WI38 (cell line): ENCODE data around the gene NKX6-2.
"Not testable (repeated sequence)": the region's sequence is repeated elsewhere in the genome, so short reads cannot be mapped to it uniquely, and the experiment has no call there.

ENCODE experiments used
- H3K4me3 ChIP-seq: 2 replicates; pipeline ENCODE4 v1.5.1; 2011; ENCODE audit warnings: low read depth, mild to moderate bottlenecking, control low read depth, low read length
- CTCF ChIP-seq: IDR thresholded peaks from 2 replicates; pipeline ENCODE4 v1.5.1; 2012; ENCODE audit warnings: low read depth, mild to moderate bottlenecking, control low read depth, low read length

Gene NKX6-2

GRCh38 chr10:132828681-132829080 is 42.7 kb upstream of the NKX6-2 start:
- no peak for TF ChIP-seq CTCF
- H3K4me3 ChIP-seq: no peak overlapping the region

- no peak for TF ChIP-seq CTCF
- H3K4me3 ChIP-seq: no peak overlapping the region
These were observed 42.1 kb upstream of the NKX6-2 start for GRCh38 chr10:132827861-132828539.

DNA sequence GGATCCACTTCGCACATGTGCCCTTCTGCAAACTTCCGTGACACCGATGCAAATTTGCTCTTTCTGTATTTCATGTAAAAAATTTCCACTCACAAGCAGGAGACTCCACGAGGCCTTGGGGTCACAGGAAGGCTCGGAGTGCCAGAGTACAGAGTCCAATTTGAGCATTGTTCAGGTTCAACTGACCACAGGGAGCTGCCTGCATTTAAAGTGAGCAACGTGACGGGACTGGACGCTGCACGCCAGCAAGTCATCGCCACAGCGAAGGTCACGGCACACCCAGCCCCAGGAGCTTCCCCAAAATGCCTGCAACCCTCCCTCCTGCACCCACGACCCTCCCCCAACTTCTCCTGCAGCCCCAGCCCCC is 41.5 kb upstream of the NKX6-2 start:
- TF ChIP-seq CTCF: no peak
- no peak overlapping the region for H3K4me3 ChIP-seq

DNA sequence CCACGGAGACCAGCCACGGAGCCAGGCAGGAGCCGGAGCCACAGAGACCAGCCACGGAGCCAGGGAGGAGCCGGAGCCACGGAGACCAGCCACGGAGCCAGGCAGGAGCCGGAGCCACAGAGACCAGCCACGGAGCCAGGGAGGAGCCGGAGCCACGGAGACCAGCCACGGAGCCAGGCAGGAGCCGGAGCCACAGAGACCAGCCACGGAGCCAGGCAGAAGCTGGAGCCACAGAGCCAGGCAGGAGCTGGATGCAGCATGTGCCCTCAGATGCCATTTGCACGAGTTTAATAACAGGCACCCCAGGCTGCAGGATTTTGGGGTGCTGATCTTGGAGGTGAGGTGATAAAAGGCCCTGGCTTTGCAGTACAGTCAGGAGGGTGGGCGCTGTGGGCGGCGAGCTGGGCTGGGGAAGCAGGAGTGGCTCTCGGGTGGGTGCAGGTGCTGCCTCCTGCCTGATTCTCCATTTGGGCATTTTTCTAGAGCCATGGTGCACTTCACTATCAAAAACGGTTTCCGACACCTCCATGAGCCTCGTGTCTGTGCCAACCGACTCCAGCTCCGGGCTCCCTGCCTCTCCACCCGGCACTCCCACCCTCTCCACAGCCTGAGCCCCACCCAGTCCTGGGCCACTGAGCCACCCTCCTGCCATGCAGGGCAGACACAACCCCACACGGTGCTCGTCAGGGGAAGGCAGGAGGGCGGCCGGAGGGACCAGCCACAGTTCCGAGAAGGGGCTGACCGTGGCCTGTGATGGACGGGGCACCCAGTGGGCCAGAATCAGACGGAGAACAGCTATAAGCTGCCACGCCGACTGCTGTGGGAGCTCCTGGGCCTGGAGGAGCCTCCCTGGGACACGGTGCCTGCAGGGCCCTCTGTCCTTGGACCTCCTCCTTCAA is 40.8 kb upstream of the NKX6-2 start:
- no peak for TF ChIP-seq CTCF
- no peak overlapping the region for H3K4me3 ChIP-seq

- H3K4me3 ChIP-seq: not testable (repeated sequence)
These were observed 40.0 kb upstream of the NKX6-2 start for GRCh38 chr10:132825783-132826523.

GRCh38 chr10:132820056-132820455 is 34.1 kb upstream of the NKX6-2 start:
- no peak overlapping the region for H3K4me3 ChIP-seq
- no peak for TF ChIP-seq CTCF

DNA sequence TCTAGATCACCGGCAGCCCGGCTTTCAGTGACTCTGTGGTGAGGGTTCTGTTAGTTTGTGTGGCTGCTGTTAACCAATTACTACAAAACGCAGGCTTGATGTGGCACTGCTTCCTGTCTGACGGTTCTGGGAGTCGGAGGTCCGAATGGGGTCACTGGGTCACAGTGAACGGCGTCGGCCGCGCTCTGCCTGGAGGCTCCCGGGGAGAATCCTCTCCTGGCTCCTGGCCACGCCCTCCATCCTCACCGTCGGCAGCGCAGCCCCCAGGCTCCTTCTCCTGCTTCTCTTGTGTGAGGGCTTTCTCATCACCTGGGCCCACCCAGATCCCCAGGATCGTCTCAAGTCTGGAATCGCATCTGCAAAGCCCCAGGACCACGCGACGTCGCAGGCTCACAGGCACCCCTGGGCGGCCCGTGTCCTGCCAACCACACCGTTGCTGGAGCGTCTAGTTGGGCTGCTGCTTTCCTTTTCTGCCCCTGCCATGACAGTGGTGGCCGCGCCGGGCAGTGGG is 31.8 kb upstream of the NKX6-2 start:
- H3K4me3 ChIP-seq: no peak overlapping the region
- TF ChIP-seq CTCF: no peak
